Measurements from ENCODE around the gene PPP6R3. TPM values are rescaled to one million over a fixed set of nuclear protein-coding genes. Genes with fewer than 3 reads are reported as not detected.
"Not testable (repeated sequence)": the region's sequence is repeated elsewhere in the genome, so short reads cannot be mapped to it uniquely, and the experiment has no call there.

PPP6R3 gene
- total and polyA plus RNA-seq, 10 of the 15 experiments (the other 5 are each of a cell fraction or from before 2014, with no cell fraction given) = 12.4 to 123 (median 74.1) TPM

DNA sequence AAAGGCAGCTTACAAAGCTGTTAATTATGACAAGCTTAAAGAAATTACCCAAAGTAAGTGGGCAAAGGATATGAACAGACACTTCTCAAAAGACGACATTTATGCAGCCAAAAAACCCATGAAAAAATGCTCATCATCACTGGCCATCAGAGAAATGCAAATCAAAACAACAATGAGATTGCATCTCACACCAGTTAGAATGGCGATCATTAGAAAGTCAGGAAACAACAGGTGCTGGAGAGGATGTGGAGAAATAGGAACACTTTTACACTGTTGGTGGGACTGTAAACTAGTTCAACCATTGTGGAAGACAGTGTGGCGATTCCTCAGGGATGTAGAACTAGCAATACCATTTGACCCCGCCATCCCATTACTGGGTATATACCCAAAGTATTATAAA is 164.5 kb downstream of the PPP6R3 start:
- H3K9me3 ChIP-seq (replicated peaks; ENCODE audit: control insufficient read depth, insufficient read depth, low read length); H3K9ac ChIP-seq (ENCODE audit: control insufficient read depth, insufficient read depth, low read length); H3K4me3 ChIP-seq; RAD21 ChIA-PET (ENCODE audit: unreplicated experiment); H3K36me3 ChIP-seq (ENCODE audit: control insufficient read depth in 2 of 2, insufficient read depth in 2 of 2, low read length in 1 of 2); ATAC-seq; POLR2A ChIA-PET; DNase-seq (ENCODE audit: low read depth, low spot score); BruUV-seq (replicated peaks); CTCF ChIA-PET; SMC1A ChIA-PET (ENCODE audit: uncharacterized antibody, unreplicated experiment); H2AFZ ChIP-seq (ENCODE audit: control insufficient read depth, low read depth, low read length); H3K27ac ChIP-seq (ENCODE audit: control insufficient read depth, insufficient read depth); H4K20me1 ChIP-seq (ENCODE audit: control insufficient read depth, insufficient read depth); H3K4me2 ChIP-seq (ENCODE audit: control insufficient read depth, insufficient read depth); H3K4me1 ChIP-seq (ENCODE audit: control insufficient read depth, insufficient read depth, low read length); H3K79me2 ChIP-seq (ENCODE audit: control insufficient read depth, insufficient read depth, low read length); intact Hi-C loops (cut with micrococcal nuclease; ENCODE audit: unreplicated experiment); in situ Hi-C loops (cut with MboI); FAIRE-seq; H3K27me3 ChIP-seq (replicated peaks in 1 of 2; ENCODE audit: control insufficient read depth in 2 of 2, insufficient read depth in 2 of 2, low read length in 1 of 2): not testable (repeated sequence)
- 39% methylated on average over 4 of the region's 4 CpGs for WGBS (ENCODE audit: insufficient coverage, insufficient replicate concordance, low lambda C conversion rate, missing lambda C conversion rate)

DNA sequence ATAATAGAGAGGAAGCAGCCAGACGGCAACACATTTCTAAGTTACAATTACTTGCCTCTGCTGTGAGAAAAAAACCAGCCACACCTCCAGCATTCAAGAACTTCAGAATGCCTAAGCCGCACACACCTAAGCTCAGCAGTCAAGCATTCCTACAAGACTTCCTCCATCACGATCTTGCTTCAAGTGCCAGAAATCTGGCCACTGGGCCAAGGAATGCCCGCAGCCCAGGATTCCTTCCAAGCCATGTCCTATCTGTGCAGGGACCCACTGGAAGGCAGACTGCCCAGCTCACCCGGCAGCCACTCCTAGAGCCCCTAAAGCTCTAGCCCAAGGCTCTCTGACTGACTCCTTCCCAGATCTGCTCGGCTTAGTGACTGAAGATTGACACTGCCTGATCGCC is 165.7 kb downstream of the PPP6R3 start:
- ATAC-seq; H3K9ac ChIP-seq (ENCODE audit: control insufficient read depth, insufficient read depth, low read length); POLR2A ChIA-PET; H4K20me1 ChIP-seq (ENCODE audit: control insufficient read depth, insufficient read depth); H3K9me3 ChIP-seq (replicated peaks; ENCODE audit: control insufficient read depth, insufficient read depth, low read length); DNase-seq (ENCODE audit: low read depth, low spot score); H3K27me3 ChIP-seq (replicated peaks in 1 of 2; ENCODE audit: control insufficient read depth in 2 of 2, insufficient read depth in 2 of 2, low read length in 1 of 2); in situ Hi-C loops (cut with MboI); RAD21 ChIA-PET (ENCODE audit: unreplicated experiment); H3K4me2 ChIP-seq (ENCODE audit: control insufficient read depth, insufficient read depth); H3K27ac ChIP-seq (ENCODE audit: control insufficient read depth, insufficient read depth); BruUV-seq (replicated peaks); H3K4me1 ChIP-seq (ENCODE audit: control insufficient read depth, insufficient read depth, low read length); H3K4me3 ChIP-seq; CTCF ChIA-PET; intact Hi-C loops (cut with micrococcal nuclease; ENCODE audit: unreplicated experiment); FAIRE-seq; H3K79me2 ChIP-seq (ENCODE audit: control insufficient read depth, insufficient read depth, low read length); H3K36me3 ChIP-seq (ENCODE audit: control insufficient read depth in 2 of 2, insufficient read depth in 2 of 2, low read length in 1 of 2); H2AFZ ChIP-seq (ENCODE audit: control insufficient read depth, low read depth, low read length); SMC1A ChIA-PET (ENCODE audit: uncharacterized antibody, unreplicated experiment): not testable (repeated sequence)
- 56% methylated on average over 7 of the region's 7 CpGs for WGBS (ENCODE audit: insufficient coverage, insufficient replicate concordance, low lambda C conversion rate, missing lambda C conversion rate)

DNA sequence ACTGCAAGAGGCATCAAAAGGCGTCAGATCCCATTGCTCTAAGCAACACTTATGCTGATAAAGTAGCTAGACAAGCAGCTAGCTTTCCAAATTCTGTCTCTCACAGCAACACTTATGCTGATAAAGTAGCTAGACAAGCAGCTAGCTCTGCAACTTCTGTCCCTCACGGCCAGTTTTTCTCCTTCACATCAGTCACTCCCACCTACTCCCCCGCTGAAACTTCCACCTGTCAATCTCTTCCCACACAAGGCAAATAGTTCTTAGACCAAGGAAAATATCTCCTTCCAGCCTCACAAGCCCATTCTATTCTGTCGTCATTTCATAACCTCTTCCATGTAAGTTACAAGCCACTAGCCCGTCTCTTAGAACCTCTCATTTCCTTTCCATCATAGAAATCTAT is 168.3 kb downstream of the PPP6R3 start:
- WGBS (ENCODE audit: insufficient coverage, insufficient replicate concordance, low lambda C conversion rate, missing lambda C conversion rate) = 55% methylated on average over 5 of the region's 5 CpGs
- H4K20me1 ChIP-seq (ENCODE audit: control insufficient read depth, insufficient read depth); FAIRE-seq; H3K27ac ChIP-seq (ENCODE audit: control insufficient read depth, insufficient read depth); ATAC-seq; RAD21 ChIA-PET (ENCODE audit: unreplicated experiment); H3K79me2 ChIP-seq (ENCODE audit: control insufficient read depth, insufficient read depth, low read length); H3K27me3 ChIP-seq (replicated peaks in 1 of 2; ENCODE audit: control insufficient read depth in 2 of 2, insufficient read depth in 2 of 2, low read length in 1 of 2); H3K4me3 ChIP-seq; H3K4me1 ChIP-seq (ENCODE audit: control insufficient read depth, insufficient read depth, low read length); H2AFZ ChIP-seq (ENCODE audit: control insufficient read depth, low read depth, low read length); in situ Hi-C loops (cut with MboI); POLR2A ChIA-PET; H3K9ac ChIP-seq (ENCODE audit: control insufficient read depth, insufficient read depth, low read length); SMC1A ChIA-PET (ENCODE audit: uncharacterized antibody, unreplicated experiment); H3K9me3 ChIP-seq (replicated peaks; ENCODE audit: control insufficient read depth, insufficient read depth, low read length); intact Hi-C loops (cut with micrococcal nuclease; ENCODE audit: unreplicated experiment); BruUV-seq (replicated peaks); H3K4me2 ChIP-seq (ENCODE audit: control insufficient read depth, insufficient read depth); H3K36me3 ChIP-seq (ENCODE audit: control insufficient read depth in 2 of 2, insufficient read depth in 2 of 2, low read length in 1 of 2); DNase-seq (ENCODE audit: low read depth, low spot score): not testable (repeated sequence)
- CTCF ChIA-PET = interaction anchor here (1.1 kb wide), 1 partner anchor 45 kb away, joined by 3 read pairs; no protein-coding TSS in a partner anchor

DNA sequence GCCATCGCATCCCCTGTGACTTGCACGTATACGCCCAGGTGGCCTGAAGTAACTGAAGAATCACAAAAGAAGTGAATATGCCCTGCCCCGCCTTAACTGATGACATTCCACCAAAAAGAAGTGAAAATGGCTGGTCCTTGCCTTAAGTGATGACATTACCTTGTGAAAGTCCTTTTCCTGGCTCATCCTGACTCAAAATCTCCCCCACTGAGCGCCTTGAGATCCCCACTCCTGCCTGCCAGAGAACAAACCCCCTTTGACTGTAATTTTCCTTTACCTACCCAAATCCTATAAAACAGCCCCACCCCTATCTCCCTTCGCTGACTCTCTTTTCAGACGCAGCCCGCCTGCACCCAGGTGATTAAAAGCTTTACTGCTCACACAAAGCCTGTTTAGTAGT is 171.8 kb downstream of the PPP6R3 start:
- ChIA-PET CTCF (interaction anchor here (0.8 to 1.0 kb wide), 4 partner anchors 166 to 1045 kb away, joined by 3 to 7 read pairs (median 4); no protein-coding TSS in a partner anchor), RAD21 (ENCODE audit: unreplicated experiment) (interaction anchor here (0.6 to 1.0 kb wide), 2 partner anchors 74 to 212 kb away, joined by 3 to 4 read pairs; no protein-coding TSS in a partner anchor)
- H3K27ac ChIP-seq (ENCODE audit: control insufficient read depth, insufficient read depth); H3K79me2 ChIP-seq (ENCODE audit: control insufficient read depth, insufficient read depth, low read length); H3K9ac ChIP-seq (ENCODE audit: control insufficient read depth, insufficient read depth, low read length); FAIRE-seq; ATAC-seq; POLR2A ChIA-PET; DNase-seq (ENCODE audit: low read depth, low spot score); H3K9me3 ChIP-seq (replicated peaks; ENCODE audit: control insufficient read depth, insufficient read depth, low read length); H3K27me3 ChIP-seq (replicated peaks in 1 of 2; ENCODE audit: control insufficient read depth in 2 of 2, insufficient read depth in 2 of 2, low read length in 1 of 2); SMC1A ChIA-PET (ENCODE audit: uncharacterized antibody, unreplicated experiment); H4K20me1 ChIP-seq (ENCODE audit: control insufficient read depth, insufficient read depth); H3K4me2 ChIP-seq (ENCODE audit: control insufficient read depth, insufficient read depth); H3K4me1 ChIP-seq (ENCODE audit: control insufficient read depth, insufficient read depth, low read length); H3K4me3 ChIP-seq; H2AFZ ChIP-seq (ENCODE audit: control insufficient read depth, low read depth, low read length); BruUV-seq (replicated peaks); H3K36me3 ChIP-seq (ENCODE audit: control insufficient read depth in 2 of 2, insufficient read depth in 2 of 2, low read length in 1 of 2): not testable (repeated sequence)
- WGBS (ENCODE audit: insufficient coverage, insufficient replicate concordance, low lambda C conversion rate, missing lambda C conversion rate) = 69% methylated on average over 8 of the region's 8 CpGs
- in situ Hi-C loops (cut with MboI) (loop anchor here (10.0 kb wide), 1 partner anchor 452 kb away; no protein-coding TSS in a partner anchor), intact Hi-C loops (cut with micrococcal nuclease; ENCODE audit: unreplicated experiment) (loop anchor here (2.0 to 10.0 kb wide), 2 partner anchors 212 to 456 kb away; partner anchors contain the start of gene CPT1A)
